Smooth muscle cell (in vitro differentiated cells): ENCODE measurements around the gene ARHGEF25. TPM values are rescaled to one million over a fixed set of nuclear protein-coding genes. Genes with fewer than 3 reads are reported as not detected.
"Not testable (repeated sequence)": the region's sequence is repeated elsewhere in the genome, so short reads cannot be mapped to it uniquely, and the experiment has no call there.

Experiments
- DNase-seq: peaks from one replicate; lab custom pipeline; 2025; ENCODE audit not compliant: unreplicated experiment; lab: John Stamatoyannopoulos, UW
- H2AFZ ChIP-seq: fragments of 200-600 bp; sonication (generic); 2 replicates; pipeline ENCODE4 v1.6.0; 2016; ENCODE audit warnings: antibody characterized with exemption, low read depth, mild to moderate bottlenecking
- H3F3A ChIP-seq: fragments of 200-600 bp; sonication (generic); 2 replicates; pipeline ENCODE4 v1.6.0; 2017; ENCODE audit warnings: antibody characterized with exemption, low read depth
- H3K27ac ChIP-seq: fragments of 200-600 bp; sonication (generic); 2 replicates; pipeline ENCODE4 v1.5.1; 2016; ENCODE audit warnings: low read depth, mild to moderate bottlenecking
- H3K27me3 ChIP-seq: fragments of 200-600 bp; sonication (generic); 2 replicates; pipeline ENCODE4 v1.6.1; 2016; ENCODE audit warnings: low read depth, mild to moderate bottlenecking
- H3K36me3 ChIP-seq: fragments of 200-600 bp; sonication (generic); 2 replicates; pipeline ENCODE4 v1.5.1; 2016; ENCODE audit warnings: low read depth
- H3K4me1 ChIP-seq: fragments of 200-600 bp; sonication (generic); 2 replicates; pipeline ENCODE4 v1.5.1; 2016; ENCODE audit warnings: low read depth
- H3K4me2 ChIP-seq: fragments of 200-600 bp; sonication (generic); 2 replicates; pipeline ENCODE4 v1.6.0; 2016; ENCODE audit warnings: mild to moderate bottlenecking
- H3K4me3 ChIP-seq: fragments of 200-600 bp; sonication (generic); 2 replicates; pipeline ENCODE4 v1.5.1; 2016; ENCODE audit warnings: mild to moderate bottlenecking
- H3K79me2 ChIP-seq: fragments of 200-600 bp; sonication (generic); 2 replicates; pipeline ENCODE4 v1.6.0; 2016; ENCODE audit warnings: low read depth, mild to moderate bottlenecking
- H3K9ac ChIP-seq: fragments of 200-600 bp; sonication (generic); 2 replicates; pipeline ENCODE4 v1.6.0; 2016; ENCODE audit warnings: low read depth
- H3K9me3 ChIP-seq: fragments of 200-600 bp; sonication (generic); replicated peaks from 2 replicates; pipeline ENCODE4 v1.5.1; 2016; ENCODE audit warnings: low read depth
- H4K20me1 ChIP-seq: fragments of 200-600 bp; sonication (generic); 2 replicates; pipeline ENCODE4 v1.6.0; 2016; ENCODE audit warnings: low read depth
- CTCF ChIP-seq: fragments of 200-600 bp; sonication (generic); IDR thresholded peaks from 2 replicates; pipeline ENCODE4 v1.5.1; 2017; ENCODE audit warnings: borderline replicate concordance, mild to moderate bottlenecking, antibody characterized with exemption; ENCODE audit not compliant: insufficient read depth, poor library complexity, severe bottlenecking
- whole genome bisulfite sequencing: methylation state at CpG from one replicate; pipeline ENCODE4 v1.1.7; 2016; ENCODE audit warnings: low lambda C conversion rate; 5-methylcytosine and 5-hydroxymethylcytosine counted together
- polyA plus RNA-seq: library from polyadenylated mRNA; unstranded; fragments of >200 nt; fragmentation: Nextera tagmentation; extraction: Ambion mirVana; gene quantifications from 2 replicates; pipeline ENCODE4 v1.2.1, GENCODE V29; 2016
- total RNA-seq: library from RNA; depleted of rRNA; stranded (reverse); fragments of >200 nt; gene quantifications from 2 replicates; pipeline ENCODE4 v1.2.3, GENCODE V29; 2014

The ARHGEF25 gene
- total and polyA plus RNA-seq, 2 experiments from 2014 or later: 3.8 to 13.9 TPM

DNA sequence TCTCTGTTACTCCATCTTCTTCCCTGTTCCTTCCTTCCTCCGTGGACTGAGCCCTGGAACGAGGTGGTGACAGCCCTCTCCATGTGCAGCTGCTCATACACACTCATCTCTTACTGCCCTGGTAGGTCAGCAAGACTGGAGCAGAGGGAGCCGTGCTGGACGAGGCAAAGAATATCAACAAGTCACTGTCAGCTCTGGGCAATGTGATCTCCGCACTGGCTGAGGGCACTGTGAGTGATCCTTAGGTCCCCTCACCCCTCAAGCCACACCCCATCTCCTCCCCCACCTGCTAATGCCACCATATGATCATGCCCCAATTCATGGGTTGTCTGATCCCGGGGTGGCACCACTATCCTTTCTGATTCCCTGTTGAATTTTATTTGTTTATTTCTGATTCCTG, 42.4 kb upstream of the ARHGEF25 start:
- 92% methylated on average over 6 of the region's 6 CpGs for WGBS
- no peaks in the 10 kb centered on the region for H3K36me3 ChIP-seq

DNA sequence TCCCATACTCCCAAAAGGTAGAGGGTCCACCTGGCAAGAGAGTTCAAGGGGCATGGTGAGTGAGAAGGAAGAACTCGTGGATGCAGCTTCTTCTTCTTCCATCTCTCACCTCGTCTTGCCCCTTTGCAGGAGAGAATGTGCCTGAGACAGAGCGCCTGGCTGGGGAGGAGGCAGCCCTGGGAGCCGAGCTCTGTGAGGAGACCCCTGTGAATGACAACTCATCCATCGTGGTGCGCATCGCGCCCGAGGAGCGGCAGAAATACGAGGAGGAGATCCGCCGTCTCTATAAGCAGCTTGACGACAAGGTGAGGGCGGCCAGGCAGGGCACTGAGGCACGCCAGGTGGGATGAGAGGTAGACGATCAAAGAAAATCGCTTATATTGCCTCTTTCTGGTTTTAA, 41.4 kb upstream of the ARHGEF25 start:
- Histone ChIP-seq H3K4me1 (no peaks in the 10 kb centered on the region), H3K9ac (no peak overlapping the region), H3K79me2 (no peaks in the 10 kb centered on the region), H3K27me3 (no peaks in the 10 kb centered on the region), H4K20me1 (no peaks in the 10 kb centered on the region), H3K9me3 (no peaks in the 10 kb centered on the region), H3F3A (no peaks in the 10 kb centered on the region), H3K27ac (no peak overlapping the region), H2AFZ (no peak overlapping the region), H3K4me3 (no peak overlapping the region), H3K36me3 (no peaks in the 10 kb centered on the region), H3K4me2 (no peak overlapping the region)
- no peak for TF ChIP-seq CTCF
- 93% methylated on average over 18 of the region's 18 CpGs for WGBS
- no peak for DNase-seq

More for the DNA sequence above, 42.4 kb upstream of the ARHGEF25 start:
- no peaks in the 10 kb centered on the region for H3K4me1 ChIP-seq
- H2AFZ ChIP-seq: no peak overlapping the region
- no peaks in the 10 kb centered on the region for H4K20me1 ChIP-seq
- no peak overlapping the region for H3K4me2 ChIP-seq
- no peak overlapping the region for H3K27ac ChIP-seq
- no peaks in the 10 kb centered on the region for H3K27me3 ChIP-seq
- no peaks in the 10 kb centered on the region for H3K79me2 ChIP-seq
- DNase-seq: no peak
- TF ChIP-seq CTCF: no peak
- no peak overlapping the region for H3K4me3 ChIP-seq
- no peak overlapping the region for H3K9ac ChIP-seq
- no peaks in the 10 kb centered on the region for H3F3A ChIP-seq
- H3K9me3 ChIP-seq: no peaks in the 10 kb centered on the region

DNA sequence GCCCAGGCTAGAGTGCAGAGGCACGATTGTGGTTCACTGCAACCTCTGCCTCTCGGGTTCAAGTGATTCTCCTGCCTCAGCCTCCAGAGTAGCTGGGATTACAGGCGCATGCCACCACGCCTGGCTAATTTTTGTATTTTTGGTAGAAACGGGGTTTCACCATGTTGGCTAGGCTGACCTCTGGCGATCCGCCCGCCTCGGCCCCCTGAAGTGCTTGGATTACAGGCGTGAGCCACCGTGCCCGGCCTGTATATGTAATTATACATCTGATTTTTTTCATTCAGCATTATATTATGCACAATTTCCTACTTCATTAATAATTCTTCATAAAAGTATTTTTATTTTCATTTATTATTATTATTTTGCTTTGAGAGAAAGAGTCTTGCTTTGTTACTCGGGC, 40.8 kb upstream of the ARHGEF25 start:
- not testable (repeated sequence) for H3K4me2 ChIP-seq, H3K27ac ChIP-seq, H4K20me1 ChIP-seq, H3K4me3 ChIP-seq, H3K4me1 ChIP-seq, H3K9ac ChIP-seq, DNase-seq, H3F3A ChIP-seq, H3K36me3 ChIP-seq, H3K9me3 ChIP-seq, H3K27me3 ChIP-seq, H2AFZ ChIP-seq, H3K79me2 ChIP-seq
- 97% methylated on average over 13 of the region's 13 CpGs for WGBS

- Histone ChIP-seq H3K4me3 (no peak overlapping the region), H3K9me3 (no peaks in the 10 kb centered on the region), H3K27me3 (no peaks in the 10 kb centered on the region), H3K9ac (no peak overlapping the region), H3K79me2 (no peaks in the 10 kb centered on the region), H3F3A (no peaks in the 10 kb centered on the region), H4K20me1 (no peaks in the 10 kb centered on the region), H3K4me1 (no peaks in the 10 kb centered on the region), H3K36me3 (no peaks in the 10 kb centered on the region), H3K27ac (no peak overlapping the region), H2AFZ (no peak overlapping the region), H3K4me2 (no peak overlapping the region)
- no peak for TF ChIP-seq CTCF
- WGBS: 95% methylated on average over 12 of the region's 12 CpGs
- no peak for DNase-seq
Measured at GRCh38 chr12:57571926-57572762, 39.1 kb upstream of the ARHGEF25 start.
